Measurements from ENCODE around the gene IMPACT. TPM values are rescaled to one million over a fixed set of nuclear protein-coding genes. Genes with fewer than 3 reads are reported as not detected.
A peak's percentile ranks its signal among the peaks of the same experiment; 100 is the strongest.

The IMPACT gene
- total and polyA plus RNA-seq, 11 donors: 7.9 to 37.6 (median 19.9) TPM

DNA sequence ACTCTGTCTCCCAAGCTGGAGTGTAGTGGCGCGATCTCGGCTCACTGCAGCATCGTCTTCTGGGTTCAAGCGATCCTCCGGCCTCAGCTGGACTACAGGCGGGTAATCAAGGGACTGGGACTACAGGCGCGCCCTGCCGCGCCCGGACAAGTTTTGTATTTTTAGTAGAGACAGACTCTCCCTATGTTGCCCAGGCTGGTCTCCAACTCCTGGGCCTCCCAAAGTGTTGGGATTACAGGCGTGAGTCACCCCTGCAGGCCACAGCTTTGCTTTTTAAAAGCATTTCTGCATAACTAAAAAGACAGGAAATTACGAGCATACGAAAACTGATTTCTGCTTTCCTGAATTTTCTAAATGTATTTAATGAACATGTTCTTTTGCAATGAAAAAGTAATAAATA lies 27.9 kb upstream of the IMPACT start:
- TF ChIP-seq, protein P1, sequence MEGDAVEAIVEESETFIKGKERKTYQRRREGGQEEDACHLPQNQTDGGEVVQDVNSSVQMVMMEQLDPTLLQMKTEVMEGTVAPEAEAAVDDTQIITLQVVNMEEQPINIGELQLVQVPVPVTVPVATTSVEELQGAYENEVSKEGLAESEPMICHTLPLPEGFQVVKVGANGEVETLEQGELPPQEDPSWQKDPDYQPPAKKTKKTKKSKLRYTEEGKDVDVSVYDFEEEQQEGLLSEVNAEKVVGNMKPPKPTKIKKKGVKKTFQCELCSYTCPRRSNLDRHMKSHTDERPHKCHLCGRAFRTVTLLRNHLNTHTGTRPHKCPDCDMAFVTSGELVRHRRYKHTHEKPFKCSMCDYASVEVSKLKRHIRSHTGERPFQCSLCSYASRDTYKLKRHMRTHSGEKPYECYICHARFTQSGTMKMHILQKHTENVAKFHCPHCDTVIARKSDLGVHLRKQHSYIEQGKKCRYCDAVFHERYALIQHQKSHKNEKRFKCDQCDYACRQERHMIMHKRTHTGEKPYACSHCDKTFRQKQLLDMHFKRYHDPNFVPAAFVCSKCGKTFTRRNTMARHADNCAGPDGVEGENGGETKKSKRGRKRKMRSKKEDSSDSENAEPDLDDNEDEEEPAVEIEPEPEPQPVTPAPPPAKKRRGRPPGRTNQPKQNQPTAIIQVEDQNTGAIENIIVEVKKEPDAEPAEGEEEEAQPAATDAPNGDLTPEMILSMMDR (IDR thresholded peaks at IDR 0.05): no peak
- TF ChIP-seq POLR2A (IDR thresholded peaks at IDR 0.05): no peak
- Histone ChIP-seq H3K4me1 (peaks cover 0 to 20% (median 6%) of the 10 kb centered on the region in 12 donors), H3K27me3 (no peaks in the 10 kb centered on the region), H3K27ac (peak overlapping the region in 2 of 12 donors; percentile 83 to 94), H3K4me3 (peak overlapping the region in 1 of 12 donors; percentile 80), H3K9me3 (no peaks in the 10 kb centered on the region), H3K36me3 (no peaks in the 10 kb centered on the region)
- no peak for DNase-seq
- intact Hi-C loops (cut with DNase I): loop anchor here in 2 of 10 donors (5.0 kb wide), 3 partner anchors 36 to 954 kb away; partner anchors contain the start of gene ZNF521 (in 1 of the 2)
- no peak for ATAC-seq
- 93 to 96% (median 93%) methylated on average over 15 of the region's 15 CpGs for WGBS, 4 donors

- no peak for ATAC-seq
- Histone ChIP-seq H3K27ac (no peak overlapping the region), H3K9me3 (no peaks in the 10 kb centered on the region), H3K4me1 (peaks cover 0 to 20% (median 6%) of the 10 kb centered on the region in 12 donors), H3K4me3 (no peak overlapping the region), H3K36me3 (no peaks in the 10 kb centered on the region), H3K27me3 (no peaks in the 10 kb centered on the region)
- intact Hi-C loops (cut with DNase I): loop anchor here in 2 of 10 donors (5.0 kb wide), 2 partner anchors 38 to 43 kb away; no protein-coding TSS in a partner anchor
- TF ChIP-seq, protein P1 (IDR thresholded peaks at IDR 0.05): no peak
- no peak for TF ChIP-seq POLR2A (IDR thresholded peaks at IDR 0.05)
- no peak for DNase-seq
- 84 to 91% (median 85%) methylated on average over 2 of the region's 2 CpGs for WGBS, 4 donors
Measured at GRCh38 chr18:24400587-24400986, 25.9 kb upstream of the IMPACT start.

GRCh38 chr18:24402209-24402785 lies 24.2 kb upstream of the IMPACT start:
- DNase-seq: no peak
- no peaks in the 10 kb centered on the region for H3K9me3 ChIP-seq
- peaks cover 0 to 8% (median 1%) of the 10 kb centered on the region in 12 donors for H3K4me1 ChIP-seq
- peaks cover 0 to 11% (median 0%) of the 10 kb centered on the region in 9 donors for H3K27me3 ChIP-seq
- no peak for TF ChIP-seq POLR2A (IDR thresholded peaks at IDR 0.05)
- TF ChIP-seq, protein P1 (IDR thresholded peaks at IDR 0.05): peak in 6 of 12 donors; percentile 5 to 32 (median 22)
- no peak for ATAC-seq
- WGBS, 4 donors: 76 to 82% (median 79%) methylated on average over 6 of the region's 6 CpGs
- H3K4me3 ChIP-seq: no peak overlapping the region
- intact Hi-C loops (cut with DNase I): loop anchor here in 2 of 10 donors (5.0 kb wide), 2 partner anchors 40 to 45 kb away; no protein-coding TSS in a partner anchor
- H3K36me3 ChIP-seq: no peaks in the 10 kb centered on the region
- no peak overlapping the region for H3K27ac ChIP-seq

GRCh38 chr18:24403076-24403475 lies 23.4 kb upstream of the IMPACT start:
- H3K4me1 ChIP-seq: peaks cover 0 to 8% (median 1%) of the 10 kb centered on the region in 12 donors
- 78 to 88% (median 88%) methylated on average over 5 of the region's 5 CpGs for WGBS, 4 donors
- no peak overlapping the region for H3K4me3 ChIP-seq
- TF ChIP-seq POLR2A (IDR thresholded peaks at IDR 0.05): no peak
- TF ChIP-seq, protein P1 (IDR thresholded peaks at IDR 0.05): no peak
- H3K27me3 ChIP-seq: peaks cover 0 to 11% (median 0%) of the 10 kb centered on the region in 9 donors
- ATAC-seq (no peak), DNase-seq (no peak)
- intact Hi-C loops (cut with DNase I): loop anchor here in 2 of 10 donors (5.0 kb wide), 2 partner anchors 41 to 46 kb away; no protein-coding TSS in a partner anchor
- no peaks in the 10 kb centered on the region for H3K9me3 ChIP-seq
- no peaks in the 10 kb centered on the region for H3K36me3 ChIP-seq
- H3K27ac ChIP-seq: no peak overlapping the region

Measured in heart left ventricle (tissue), 16 donors.